GM12872 (cell line): Measurements from ENCODE around the gene PRSS50.

Experiments used
- CTCF ChIP-seq: IDR thresholded peaks from 3 replicates; pipeline ENCODE4 v1.5.1; 2011; ENCODE audit warnings: low read depth, mild to moderate bottlenecking, low read length, moderate library complexity; ENCODE audit not compliant: insufficient read depth

The PRSS50 gene

DNA sequence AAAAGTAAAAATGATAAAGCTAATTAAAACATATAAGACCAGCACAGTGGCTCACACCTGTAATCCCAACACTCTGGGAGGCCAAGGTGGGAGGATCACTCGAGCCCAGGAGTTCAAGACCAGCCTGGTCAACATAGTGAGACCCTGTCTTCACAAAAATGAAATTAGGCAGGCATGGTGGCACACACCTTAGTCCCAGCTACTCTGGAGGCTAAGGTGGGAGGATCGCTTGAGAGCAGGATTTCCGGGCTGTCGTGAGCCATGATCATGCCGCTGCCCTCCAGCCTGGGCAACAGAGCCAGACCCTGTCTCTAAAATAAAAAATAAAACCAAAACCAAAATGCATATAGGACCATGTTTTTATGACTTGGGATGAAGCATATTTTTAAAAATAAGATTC is 4.8 kb upstream of the PRSS50 start:
- TF ChIP-seq CTCF: no peak

GRCh38 chr3:46721009-46721408 is 3.3 kb upstream of the PRSS50 start:
- no peak for TF ChIP-seq CTCF

DNA sequence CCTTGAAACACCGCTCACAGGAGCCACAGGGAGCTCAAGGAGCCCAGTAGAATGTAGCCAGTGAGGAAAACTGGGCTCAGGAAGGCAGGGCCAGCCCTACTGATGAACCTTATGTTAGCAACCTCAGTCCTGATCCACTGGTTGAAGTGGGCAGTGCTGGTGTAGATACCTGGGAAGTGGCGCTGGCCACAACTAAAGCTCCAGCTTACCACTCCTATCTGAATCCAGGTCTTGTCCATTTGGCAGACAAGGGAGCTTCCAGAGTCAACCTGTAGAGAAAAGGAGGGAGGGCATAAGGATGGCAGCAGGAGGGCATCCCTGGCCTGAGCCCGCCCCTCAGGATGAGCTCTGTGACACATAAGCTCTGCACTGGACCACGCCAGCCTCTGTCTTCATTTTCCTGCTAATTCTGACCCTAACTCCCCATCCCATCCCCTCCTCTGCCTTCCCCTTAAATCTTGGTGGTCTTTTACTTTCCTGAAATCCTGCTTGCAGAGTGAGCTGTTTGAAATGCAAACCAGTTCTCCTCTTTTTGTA is 2.1 kb upstream of the PRSS50 start:
- no peak for TF ChIP-seq CTCF

- no peak for TF ChIP-seq CTCF
These were observed 1.4 kb upstream of the PRSS50 start for GRCh38 chr3:46719044-46719565.

DNA sequence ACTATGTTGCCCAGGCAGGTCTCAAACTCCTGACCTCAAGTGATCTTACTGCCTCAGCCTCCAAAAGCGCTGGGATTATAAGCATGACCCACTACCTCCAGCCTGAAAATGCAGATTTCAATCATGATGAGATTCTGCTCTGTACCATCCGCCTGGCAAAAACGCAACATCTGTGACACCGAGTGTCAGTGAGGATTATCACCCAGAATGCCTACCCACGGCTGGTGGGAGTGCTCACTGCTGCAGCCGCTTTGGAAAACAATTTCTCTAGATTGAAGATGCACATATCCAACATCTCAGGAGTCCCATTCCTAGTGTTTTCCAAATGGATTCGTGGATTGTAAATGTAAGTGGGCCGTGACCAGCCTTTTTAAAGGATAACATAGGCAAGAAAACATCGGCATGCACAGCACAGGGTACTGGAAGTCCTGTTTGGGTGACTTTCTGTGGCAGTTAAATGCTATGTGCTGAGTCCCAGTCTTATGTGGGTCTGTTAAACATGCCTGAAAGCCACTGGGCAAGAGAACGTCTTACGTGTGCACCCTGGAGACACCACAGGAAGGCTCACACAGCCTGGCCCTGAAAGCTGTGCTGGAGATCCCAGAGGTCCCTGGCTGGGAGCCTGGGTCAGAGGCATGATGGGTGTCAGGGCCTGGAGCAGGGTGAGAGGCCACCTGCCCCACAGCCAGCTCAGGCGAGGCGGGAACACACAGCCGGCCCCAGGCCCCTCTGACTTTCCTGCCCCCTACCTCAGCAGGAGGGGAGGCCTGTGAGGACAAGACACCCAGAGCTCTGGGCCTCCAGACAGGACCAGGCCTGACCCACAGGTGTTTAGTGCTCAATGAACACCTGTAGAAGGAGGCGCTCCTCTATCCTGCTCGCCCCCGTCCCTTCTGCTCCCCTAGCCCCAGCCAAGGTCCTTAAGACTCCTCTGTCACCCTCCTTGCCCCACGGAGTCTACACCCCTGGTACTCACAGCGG is 918 bp downstream of the PRSS50 start:
- TF ChIP-seq CTCF: no peak

DNA sequence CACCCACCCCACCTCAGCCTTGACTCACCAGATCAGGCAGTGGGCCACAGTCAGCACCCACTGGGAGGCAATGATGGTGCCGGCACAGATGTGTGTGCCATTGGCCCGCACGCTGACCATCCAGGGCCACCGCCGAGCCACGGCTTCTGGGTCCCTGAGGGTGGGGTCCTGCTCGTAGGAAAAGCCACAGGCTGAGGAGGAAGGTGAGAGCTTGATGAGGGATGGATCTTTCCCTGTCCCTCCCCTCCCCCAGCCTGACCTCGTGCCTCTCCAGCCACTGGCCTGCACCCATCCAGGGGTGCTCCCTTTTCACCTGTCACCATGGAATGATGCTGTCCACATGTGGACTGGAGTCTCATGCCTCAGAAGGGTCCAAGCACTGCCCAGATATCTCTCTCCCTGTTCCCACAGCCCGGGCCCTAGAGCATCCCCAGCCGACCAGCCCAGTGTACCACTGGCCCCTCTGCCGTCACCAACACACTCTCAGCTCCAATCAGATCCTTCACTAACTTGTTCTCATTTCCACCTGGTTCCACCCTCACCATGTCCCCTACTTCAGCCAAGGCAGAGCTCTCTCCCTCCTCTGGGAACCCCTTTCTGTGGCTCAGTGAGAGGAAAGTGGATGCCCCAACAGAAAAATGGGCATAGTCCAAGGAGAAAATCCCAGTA is 2.0 kb downstream of the PRSS50 start:
- TF ChIP-seq CTCF: no peak
